Measurements from ENCODE around the gene PNPLA6.

Gene PNPLA6

DNA sequence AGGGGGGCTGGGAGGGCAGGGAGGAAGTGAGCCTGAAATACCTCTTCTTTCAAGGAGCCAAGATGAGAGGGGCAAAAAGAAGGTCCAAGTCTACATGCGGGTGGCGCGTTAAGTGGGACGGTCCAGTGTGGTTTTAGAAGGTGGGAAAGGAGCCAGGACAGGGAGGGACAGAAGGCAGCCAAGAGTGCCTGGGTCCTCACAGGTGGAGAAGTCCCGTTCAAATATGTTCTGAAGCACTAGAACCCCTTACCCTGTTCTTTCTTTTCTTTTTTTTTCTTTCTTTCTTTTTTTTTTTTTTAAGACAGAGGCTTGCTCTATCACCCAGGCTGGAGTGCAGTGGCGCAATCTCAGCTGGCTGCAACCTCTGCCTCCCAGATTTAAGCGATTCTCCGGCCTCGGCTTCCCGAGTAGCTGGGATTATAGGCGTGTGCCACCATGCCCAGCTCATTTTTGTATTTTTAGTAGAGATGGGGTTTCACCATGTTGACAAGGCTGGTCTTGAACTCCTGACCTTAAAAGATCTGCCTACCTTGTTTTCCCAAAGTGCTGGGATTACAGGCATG lies 67.5 kb downstream of the PNPLA6 start:
- no peak for TF ChIP-seq MYC (IDR thresholded peaks at IDR 0.05; ENCODE audit: low read depth, low read length)
- TF ChIP-seq POLR2A (IDR thresholded peaks at IDR 0.05; ENCODE audit: extremely low read depth, insufficient read length) = no peak
- no peak for TF ChIP-seq CTCF (IDR thresholded peaks at IDR 0.05; ENCODE audit: low read depth, low read length)
- no peak for TF ChIP-seq MAX (IDR thresholded peaks at IDR 0.05; ENCODE audit: low read depth, low read length)
- no peak overlapping the region for H3K4me3 ChIP-seq (ENCODE audit: low read depth, low read length)
- DNase-seq (ENCODE audit: low read depth) = no peak

- DNase-seq (ENCODE audit: low read depth) = peak; percentile 54
- no peak overlapping the region for H3K4me3 ChIP-seq (ENCODE audit: low read depth, low read length)
- TF ChIP-seq MAX (IDR thresholded peaks at IDR 0.05; ENCODE audit: low read depth, low read length) = no peak
- TF ChIP-seq CTCF (IDR thresholded peaks at IDR 0.05; ENCODE audit: low read depth, low read length) = no peak
- TF ChIP-seq POLR2A (IDR thresholded peaks at IDR 0.05; ENCODE audit: extremely low read depth, insufficient read length) = no peak
- no peak for TF ChIP-seq MYC (IDR thresholded peaks at IDR 0.05; ENCODE audit: low read depth, low read length)
These were observed 68.4 kb downstream of the PNPLA6 start for GRCh38 chr19:7603919-7604318.

GRCh38 chr19:7605490-7606222 lies 70.1 kb downstream of the PNPLA6 start:
- TF ChIP-seq POLR2A (IDR thresholded peaks at IDR 0.05; ENCODE audit: extremely low read depth, insufficient read length) (no peak), MYC (IDR thresholded peaks at IDR 0.05; ENCODE audit: low read depth, low read length) (no peak), CTCF (IDR thresholded peaks at IDR 0.05; ENCODE audit: low read depth, low read length) (no peak), MAX (IDR thresholded peaks at IDR 0.05; ENCODE audit: low read depth, low read length) (no peak)
- peak; percentile 82 for DNase-seq (ENCODE audit: low read depth)
- H3K4me3 ChIP-seq (ENCODE audit: low read depth, low read length) = no peak overlapping the region

GRCh38 chr19:7606289-7606688 lies 70.8 kb downstream of the PNPLA6 start:
- H3K4me3 ChIP-seq (ENCODE audit: low read depth, low read length) = no peak overlapping the region
- DNase-seq (ENCODE audit: low read depth) = no peak
- TF ChIP-seq CTCF (IDR thresholded peaks at IDR 0.05; ENCODE audit: low read depth, low read length) (no peak), POLR2A (IDR thresholded peaks at IDR 0.05; ENCODE audit: extremely low read depth, insufficient read length) (no peak), MAX (IDR thresholded peaks at IDR 0.05; ENCODE audit: low read depth, low read length) (no peak), MYC (IDR thresholded peaks at IDR 0.05; ENCODE audit: low read depth, low read length) (no peak)

DNA sequence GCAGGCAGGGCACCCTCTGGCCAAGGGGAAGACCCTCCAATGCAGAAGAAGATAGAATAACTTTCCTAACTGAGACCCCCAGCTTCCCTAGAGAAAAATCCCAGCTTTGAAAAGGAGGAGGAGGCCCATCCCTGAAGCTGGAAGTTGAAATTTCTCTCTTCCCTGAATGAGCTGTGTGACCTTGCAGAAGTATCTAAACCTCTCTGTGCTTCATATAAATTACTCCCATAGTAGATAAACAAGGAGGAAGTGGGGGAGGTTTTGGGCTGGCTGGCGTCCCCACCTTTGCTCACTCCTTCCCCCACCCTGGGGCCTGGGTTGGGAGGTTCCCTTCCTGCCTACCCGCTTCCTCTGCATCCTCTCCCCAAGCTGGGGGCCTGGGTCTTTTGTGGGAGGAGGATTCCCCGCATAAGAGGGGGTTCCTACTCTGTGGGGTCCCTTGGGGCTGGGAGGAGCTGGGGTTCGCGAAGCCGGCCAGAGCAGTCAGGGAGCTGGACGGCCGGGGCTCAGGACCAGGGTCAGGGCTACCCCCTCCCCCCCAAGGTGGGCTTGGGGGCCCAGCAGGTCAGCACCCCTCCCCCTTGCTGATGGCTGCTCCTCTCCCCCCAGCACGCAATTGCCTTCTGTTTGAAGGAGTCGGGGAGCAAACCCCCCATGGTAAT lies 71.8 kb downstream of the PNPLA6 start:
- TF ChIP-seq CTCF (IDR thresholded peaks at IDR 0.05; ENCODE audit: low read depth, low read length) = no peak
- TF ChIP-seq MAX (IDR thresholded peaks at IDR 0.05; ENCODE audit: low read depth, low read length) = no peak
- TF ChIP-seq MYC (IDR thresholded peaks at IDR 0.05; ENCODE audit: low read depth, low read length) = no peak
- TF ChIP-seq POLR2A (IDR thresholded peaks at IDR 0.05; ENCODE audit: extremely low read depth, insufficient read length) = no peak
- H3K4me3 ChIP-seq (ENCODE audit: low read depth, low read length) = no peak overlapping the region
- no peak for DNase-seq (ENCODE audit: low read depth)
